Liver (tissue), 3 donors: ENCODE data around the gene GPN1.
A peak's percentile ranks its signal among the peaks of the same experiment; 100 is the strongest.

Experiments
- CTCF ChIP-seq: fragments of 150-350 bp; IDR thresholded peaks from 2 replicates; pipeline ENCODE4 v1.5.1; 2017; ENCODE audit warnings: improper control_type of control experiment, low read depth, low read length; ENCODE audit not compliant: missing input control
- EGR1 ChIP-seq, 2 donors: IDR thresholded peaks; 2 replicates each; pipeline ENCODE4 v1.6.1; 2016 to 2018; ENCODE audit warnings: antibody characterized with exemption in 2 of 2, low read depth in 2 of 2
- FOXA1 ChIP-seq: IDR thresholded peaks from 2 replicates; pipeline ENCODE4 v1.6.1; 2016; ENCODE audit warnings: antibody characterized with exemption
- GABPA ChIP-seq, 2 donors: IDR thresholded peaks in 1 of 2; conservative IDR thresholded peaks in 1 of 2; 2 replicates each; pipeline ENCODE4 v1.6.1; 2016; ENCODE audit warnings: antibody characterized with exemption in 2 of 2, mild to moderate bottlenecking in 1 of 2, moderate library complexity in 1 of 2
- JUND ChIP-seq, 2 donors: IDR thresholded peaks; 2 replicates each; pipeline ENCODE4 v1.6.1; 2016; ENCODE audit warnings: antibody characterized with exemption in 2 of 2
- MAX ChIP-seq: IDR thresholded peaks from 2 replicates; pipeline ENCODE4 v1.6.1; 2016; ENCODE audit warnings: antibody characterized with exemption
- RAD21 ChIP-seq, 2 donors: IDR thresholded peaks; 2 replicates each; pipeline ENCODE4 v1.6.1; 2016; ENCODE audit warnings: antibody characterized with exemption in 2 of 2, mild to moderate bottlenecking in 2 of 2
- REST ChIP-seq: IDR thresholded peaks from 2 replicates; pipeline ENCODE4 v1.6.1; 2016; ENCODE audit warnings: antibody characterized with exemption, mild to moderate bottlenecking
- RXRA ChIP-seq, 2 donors: IDR thresholded peaks; 2 replicates each; pipeline ENCODE4 v1.6.1; 2017 to 2018; ENCODE audit warnings: antibody characterized with exemption in 2 of 2, mild to moderate bottlenecking in 1 of 2
- SP1 ChIP-seq: IDR thresholded peaks from 2 replicates; pipeline ENCODE4 v1.6.1; 2018; ENCODE audit warnings: antibody characterized with exemption, mild to moderate bottlenecking
- TAF1 ChIP-seq: conservative IDR thresholded peaks from 2 replicates; pipeline ENCODE4 v1.6.1; 2016; ENCODE audit warnings: antibody characterized with exemption, mild to moderate bottlenecking
- YY1 ChIP-seq: IDR thresholded peaks from 2 replicates; pipeline ENCODE4 v1.6.1; 2016; ENCODE audit warnings: antibody characterized with exemption, mild to moderate bottlenecking
- ZBTB33 ChIP-seq: IDR thresholded peaks from 2 replicates; pipeline ENCODE4 v1.6.1; 2016; ENCODE audit warnings: antibody characterized with exemption
- donor health status: healthy.
- donor health status: healthy.

GRCh38 chr2:27583390-27583915 is 45.4 kb upstream of the GPN1 start:
- TF ChIP-seq CTCF = no peak
- TF ChIP-seq TAF1 = no peak
- no peak for TF ChIP-seq EGR1 (IDR thresholded peaks at IDR 0.05; ENCODE audit: low read depth in 2 of 2)
- no peak for TF ChIP-seq RAD21 (IDR thresholded peaks at IDR 0.05)
- peak; percentile 7 for TF ChIP-seq MAX
- no peak for TF ChIP-seq GABPA (IDR thresholded peaks at IDR 0.05 in 1 of 2, conservative IDR thresholded peaks at IDR 0.05 in 1 of 2)
- TF ChIP-seq REST = no peak
- TF ChIP-seq RXRA (IDR thresholded peaks at IDR 0.05) = no peak
- TF ChIP-seq ZBTB33 = no peak
- TF ChIP-seq JUND (IDR thresholded peaks at IDR 0.05) = no peak
- TF ChIP-seq FOXA1 = no peak
- no peak for TF ChIP-seq SP1
- TF ChIP-seq YY1 = no peak
